Endothelial cell (in vitro differentiated cells): ENCODE measurements around the gene SPA17. TPM values are rescaled to one million over a fixed set of nuclear protein-coding genes. Genes with fewer than 3 reads are reported as not detected.

ENCODE experiments used
- DNase-seq: peaks from one replicate; pipeline ENCODE4 v3.0.0; 2021; ENCODE audit warnings: low spot score
- H3K27ac Mint-ChIP-seq: one replicate; pipeline ENCODE4 v1.8.0; 2021; ENCODE audit warnings: mixed read lengths, inconsistent platforms; ENCODE audit not compliant: unreplicated experiment
- H3K27me3 Mint-ChIP-seq: one replicate; pipeline ENCODE4 v1.8.0; 2021; ENCODE audit warnings: mild to moderate bottlenecking, moderate library complexity, mixed read lengths, inconsistent platforms; ENCODE audit not compliant: unreplicated experiment
- H3K36me3 Mint-ChIP-seq: one replicate; pipeline ENCODE4 v1.8.0; 2021; ENCODE audit warnings: mild to moderate bottlenecking, low read depth, mixed read lengths, inconsistent platforms; ENCODE audit not compliant: unreplicated experiment
- H3K4me1 Mint-ChIP-seq: one replicate; pipeline ENCODE4 v1.8.0; 2021; ENCODE audit warnings: mild to moderate bottlenecking, mixed read lengths, inconsistent platforms; ENCODE audit not compliant: unreplicated experiment
- H3K4me3 Mint-ChIP-seq: one replicate; pipeline ENCODE4 v1.8.0; 2021; ENCODE audit warnings: mild to moderate bottlenecking, mixed read lengths, inconsistent platforms; ENCODE audit not compliant: unreplicated experiment
- H3K9me3 Mint-ChIP-seq: one replicate; pipeline ENCODE4 v1.8.0; 2021; ENCODE audit warnings: mixed read lengths, inconsistent platforms; ENCODE audit not compliant: unreplicated experiment
- CTCF ChIP-seq: fragments of 200-600 bp; sonication (generic); IDR thresholded peaks from one replicate; pipeline ENCODE4 v1.5.0; 2021; ENCODE audit warnings: antibody characterized with exemption; ENCODE audit not compliant: unreplicated experiment
- total RNA-seq: library from RNA; stranded (reverse); fragmentation: NEBNext Ultra II Directional; extraction: Animal tissue kit (Norgen Biotek cat#: 25700); gene quantifications from one replicate; pipeline ENCODE4 v1.2.1, GENCODE V29; 2021; ENCODE audit not compliant: unreplicated experiment

Gene SPA17
- total RNA-seq, 1 donor from 2014 or later, result 4.3 TPM

- no peaks in the 10 kb centered on the region for H3K9me3 Mint-ChIP-seq
- H3K4me3 Mint-ChIP-seq, result peak within 1 kb of the TSS; percentile 82
- TF ChIP-seq CTCF, result no peak
- DNase-seq, result peak; percentile 95
- H3K27me3 Mint-ChIP-seq, result peaks cover 23% of the 10 kb centered on the region
- H3K36me3 Mint-ChIP-seq, result peaks cover 6% of the 10 kb centered on the region
- H3K27ac Mint-ChIP-seq, result peak within 1 kb of the TSS; percentile 70
- H3K4me1 Mint-ChIP-seq, result peaks cover 38% of the 10 kb centered on the region
These were observed 66.0 kb downstream of the SPA17 start, which contains the start of gene NRGN for GRCh38 chr11:124739479-124740276. Gene NRGN, plus strand, starts transcription at chr11:124739942. Its CDS starts 143 bp downstream, at chr11:124740085.

- H3K27ac Mint-ChIP-seq, result no peak overlapping the region
- TF ChIP-seq CTCF, result peak; percentile 69
- peaks cover 41% of the 10 kb centered on the region for H3K4me1 Mint-ChIP-seq
- peaks cover 5% of the 10 kb centered on the region for H3K9me3 Mint-ChIP-seq
- peaks cover 26% of the 10 kb centered on the region for H3K27me3 Mint-ChIP-seq
- no peak for DNase-seq
- peak overlapping the region; percentile 82 for H3K4me3 Mint-ChIP-seq
- H3K36me3 Mint-ChIP-seq, result peaks cover 6% of the 10 kb centered on the region
These were observed 66.7 kb downstream of the SPA17 start for GRCh38 chr11:124740277-124740882.

- Mint-ChIP-seq H3K4me3 (no peak overlapping the region), H3K4me1 (peaks cover 50% of the 10 kb centered on the region)
- TF ChIP-seq CTCF, result no peak
These were observed 68.9 kb downstream of the SPA17 start for GRCh38 chr11:124742555-124742954.

GRCh38 chr11:124743050-124743449, 69.3 kb downstream of the SPA17 start:
- H3K27ac Mint-ChIP-seq, result no peak overlapping the region
- no peak for DNase-seq

More at GRCh38 chr11:124742555-124742954, 68.9 kb downstream of the SPA17 start:
- no peak for DNase-seq
- Mint-ChIP-seq H3K9me3 (peaks cover 5% of the 10 kb centered on the region), H3K27ac (no peak overlapping the region), H3K27me3 (peaks cover 30% of the 10 kb centered on the region), H3K36me3 (peaks cover 6% of the 10 kb centered on the region)

More at GRCh38 chr11:124743050-124743449, 69.3 kb downstream of the SPA17 start:
- no peak for TF ChIP-seq CTCF
- H3K4me1 Mint-ChIP-seq, result peaks cover 52% of the 10 kb centered on the region
- H3K27me3 Mint-ChIP-seq, result peaks cover 34% of the 10 kb centered on the region
- peaks cover 5% of the 10 kb centered on the region for H3K9me3 Mint-ChIP-seq
- H3K4me3 Mint-ChIP-seq, result no peak overlapping the region
- peaks cover 11% of the 10 kb centered on the region for H3K36me3 Mint-ChIP-seq
